ENCODE data around the gene SLC49A4.

SLC49A4 gene

GRCh38 chr3:122916580-122916979, 121.7 kb downstream of the SLC49A4 start:
- TF ChIP-seq REST (IDR thresholded peaks at IDR 0.05; ENCODE audit: insufficient read depth in 1 of 2, low read depth in 2 of 2, low read length in 2 of 2) (peak; percentile 14 to 57; a peak in 1 of 4 replicates), POLR2AphosphoS5 (IDR thresholded peaks at IDR 0.05; ENCODE audit: low read depth, low read length) (no peak)

DNA sequence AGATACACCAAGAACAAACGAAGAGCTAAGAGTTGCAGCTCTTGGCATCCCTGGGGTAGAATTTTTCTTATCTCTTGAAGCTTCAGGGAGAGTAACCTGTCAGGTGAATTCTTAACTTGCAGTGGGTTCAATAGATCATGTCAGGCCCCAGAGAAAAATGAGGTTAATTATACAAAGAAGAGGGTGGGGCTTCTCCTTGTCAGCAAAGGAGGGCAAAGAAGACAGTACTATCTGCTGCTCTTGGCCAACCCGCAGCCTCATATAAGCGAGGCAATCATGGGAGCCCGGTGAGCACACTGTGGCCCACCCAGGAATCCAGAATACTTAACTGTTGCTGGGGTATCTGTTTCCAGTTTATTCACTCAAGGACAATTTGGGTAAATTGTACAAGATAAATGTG, 122.5 kb downstream of the SLC49A4 start:
- TF ChIP-seq SIN3A (IDR thresholded peaks at IDR 0.05; ENCODE audit: borderline replicate concordance, insufficient read depth, low read length) = no peak

DNA sequence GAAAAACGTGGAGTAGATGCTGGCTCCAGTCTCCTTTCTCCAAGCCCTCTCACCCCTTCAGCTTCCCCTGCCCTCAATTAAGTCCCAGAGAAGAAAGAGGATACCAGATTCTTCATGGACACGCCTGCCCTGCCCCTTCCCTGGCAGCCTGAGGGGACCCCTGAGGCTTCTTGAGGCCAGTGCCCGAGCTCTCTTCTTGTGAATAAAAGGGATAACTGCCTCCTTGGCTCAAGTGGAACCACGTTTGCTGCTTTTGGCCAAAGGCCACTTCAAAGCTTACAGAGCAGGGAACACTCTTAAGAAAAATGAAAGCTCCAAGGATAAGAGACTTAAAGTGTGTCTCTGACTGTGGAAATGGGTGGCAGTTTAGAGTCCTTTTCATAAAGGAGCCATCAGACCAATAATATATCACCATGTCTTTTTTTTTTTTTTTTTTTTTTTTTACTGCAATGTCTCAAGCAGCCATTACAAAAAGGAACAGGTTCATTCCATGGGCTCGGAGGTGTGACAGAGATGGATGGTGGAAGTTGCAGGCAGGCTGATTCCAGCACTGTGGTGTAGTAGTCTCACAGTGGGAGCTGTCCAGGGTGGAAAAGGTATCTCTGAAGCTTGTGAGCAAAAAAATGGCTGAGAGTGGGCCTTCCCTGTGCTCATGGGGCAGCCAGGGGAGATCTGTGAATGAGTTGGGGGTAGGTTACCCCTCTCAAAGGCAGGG, 123.9 kb downstream of the SLC49A4 start:
- TF ChIP-seq TAF1 (IDR thresholded peaks at IDR 0.05; ENCODE audit: borderline replicate concordance, insufficient read depth, low read length) = no peak
- peak; percentile 84 to 91 for TF ChIP-seq REST (IDR thresholded peaks at IDR 0.05; ENCODE audit: insufficient read depth in 1 of 2, low read depth in 2 of 2, low read length in 2 of 2)

- TF ChIP-seq POLR2AphosphoS5 (IDR thresholded peaks at IDR 0.05; ENCODE audit: low read depth, low read length) (no peak), SIN3A (IDR thresholded peaks at IDR 0.05; ENCODE audit: borderline replicate concordance, insufficient read depth, low read length) (no peak)
These were observed 124.4 kb downstream of the SLC49A4 start for GRCh38 chr3:122919291-122919610.

- TF ChIP-seq POLR2AphosphoS5 (IDR thresholded peaks at IDR 0.05; ENCODE audit: low read depth, low read length) (no peak), TAF1 (IDR thresholded peaks at IDR 0.05; ENCODE audit: borderline replicate concordance, insufficient read depth, low read length) (no peak), REST (IDR thresholded peaks at IDR 0.05; ENCODE audit: insufficient read depth in 1 of 2, low read depth in 2 of 2, low read length in 2 of 2) (no peak), FOXP2 (optimal IDR thresholded peaks at IDR 0.05; ENCODE audit: borderline replicate concordance, extremely low read depth, extremely low read length, insufficient read depth) (no peak), SIN3A (IDR thresholded peaks at IDR 0.05; ENCODE audit: borderline replicate concordance, insufficient read depth, low read length) (no peak)
These were observed 126.1 kb downstream of the SLC49A4 start for GRCh38 chr3:122920986-122921385.

DNA sequence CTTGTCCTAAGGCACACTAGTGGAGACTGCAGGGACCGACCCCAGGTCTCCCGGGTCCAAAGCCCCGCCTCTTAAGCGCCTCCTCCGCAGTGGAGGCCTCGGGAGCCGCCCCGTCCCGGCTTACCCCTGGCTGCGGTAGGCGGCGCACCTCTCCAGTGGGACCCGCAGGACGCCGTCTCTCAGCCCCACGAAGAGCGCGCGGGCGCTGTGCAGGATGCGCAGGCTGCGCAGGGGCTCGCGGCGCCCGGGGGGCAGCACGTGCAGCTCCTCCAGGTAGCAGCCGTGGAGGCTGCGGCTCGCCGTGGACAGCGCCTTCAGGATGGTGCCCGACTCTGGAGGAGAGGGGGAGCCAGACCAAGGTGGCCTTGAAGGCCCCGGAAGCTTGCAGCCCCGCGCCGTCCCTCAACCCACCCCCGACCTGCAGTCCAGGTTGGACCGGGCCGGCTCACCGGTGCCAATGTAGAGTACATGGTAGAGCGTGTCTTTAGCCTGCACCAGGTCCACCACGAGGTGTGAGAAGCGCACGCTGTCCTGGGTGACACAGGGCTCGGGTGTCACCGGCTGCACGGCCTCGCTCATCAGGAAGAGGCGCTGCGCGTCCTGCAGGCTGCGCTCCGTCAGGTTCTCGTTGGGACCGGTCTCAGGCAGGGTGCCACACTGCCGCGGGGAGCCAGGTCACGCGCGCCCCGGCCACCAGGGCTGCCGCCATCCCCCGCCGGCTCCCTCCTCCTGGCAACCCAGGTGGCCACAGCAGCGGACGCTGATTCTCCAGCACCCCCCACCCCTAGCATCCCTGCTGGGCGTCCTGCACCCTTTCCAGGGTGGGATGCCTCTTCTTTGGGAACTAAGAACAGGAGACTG, 127.2 kb downstream of the SLC49A4 start:
- TF ChIP-seq POLR2AphosphoS5 (IDR thresholded peaks at IDR 0.05; ENCODE audit: low read depth, low read length) (no peak), TAF1 (IDR thresholded peaks at IDR 0.05; ENCODE audit: borderline replicate concordance, insufficient read depth, low read length) (no peak), REST (IDR thresholded peaks at IDR 0.05; ENCODE audit: insufficient read depth in 1 of 2, low read depth in 2 of 2, low read length in 2 of 2) (no peak), SIN3A (IDR thresholded peaks at IDR 0.05; ENCODE audit: borderline replicate concordance, insufficient read depth, low read length) (no peak), FOXP2 (optimal IDR thresholded peaks at IDR 0.05; ENCODE audit: borderline replicate concordance, extremely low read depth, extremely low read length, insufficient read depth) (no peak)
